Measurements from ENCODE around the gene NIM1K. TPM values are rescaled to one million over a fixed set of nuclear protein-coding genes. Genes with fewer than 3 reads are reported as not detected.

Gene NIM1K
- total and polyA plus RNA-seq, 2 donors (not counting 1 experiment from before 2014, with no cell fraction given): 0.13 to 0.32 TPM

DNA sequence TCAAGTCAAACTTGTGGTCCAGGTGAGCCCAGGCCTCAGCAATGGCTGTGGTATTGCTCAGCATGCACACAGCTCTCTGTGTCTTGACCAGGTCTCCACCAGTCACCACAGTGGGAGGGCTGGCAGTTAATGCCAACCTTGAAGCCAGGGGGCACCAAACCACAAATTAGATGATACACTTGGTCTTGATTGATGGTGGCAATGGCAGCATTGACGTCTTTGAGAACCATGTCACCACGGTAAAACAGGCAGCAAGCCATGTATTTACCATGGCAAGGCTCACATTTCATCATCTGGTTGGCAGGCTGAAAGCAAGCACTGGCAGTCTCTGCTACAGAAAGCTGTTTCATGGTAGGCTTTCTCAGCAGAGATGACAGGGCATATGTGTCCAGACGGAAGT is 40.0 kb downstream of the NIM1K start:
- CTCF ChIA-PET: interaction anchor here (0.8 kb wide), 1 partner anchor 253 kb away, joined by 3 read pairs; no protein-coding TSS in a partner anchor
- no peaks in the 10 kb centered on the region for H3K9me3 ChIP-seq (ENCODE audit: control extremely low read depth in 1 of 3, control insufficient read depth in 2 of 3, insufficient read depth in 1 of 3, low read length in 2 of 3)
- no peak overlapping the region for H3K4me3 ChIP-seq (ENCODE audit: control extremely low read depth in 1 of 5, extremely low read depth in 1 of 5, insufficient read depth in 1 of 5, low read depth in 2 of 5, low read length in 4 of 5)
- no peaks in the 10 kb centered on the region for H3K27me3 ChIP-seq (replicated peaks in 1 of 4; ENCODE audit: control extremely low read depth in 1 of 4, control insufficient read depth in 3 of 4, insufficient read depth in 4 of 4, low read length in 3 of 4)
- H3K4me1 Mint-ChIP-seq: no peaks in the 10 kb centered on the region
- TF ChIP-seq, protein P1, sequence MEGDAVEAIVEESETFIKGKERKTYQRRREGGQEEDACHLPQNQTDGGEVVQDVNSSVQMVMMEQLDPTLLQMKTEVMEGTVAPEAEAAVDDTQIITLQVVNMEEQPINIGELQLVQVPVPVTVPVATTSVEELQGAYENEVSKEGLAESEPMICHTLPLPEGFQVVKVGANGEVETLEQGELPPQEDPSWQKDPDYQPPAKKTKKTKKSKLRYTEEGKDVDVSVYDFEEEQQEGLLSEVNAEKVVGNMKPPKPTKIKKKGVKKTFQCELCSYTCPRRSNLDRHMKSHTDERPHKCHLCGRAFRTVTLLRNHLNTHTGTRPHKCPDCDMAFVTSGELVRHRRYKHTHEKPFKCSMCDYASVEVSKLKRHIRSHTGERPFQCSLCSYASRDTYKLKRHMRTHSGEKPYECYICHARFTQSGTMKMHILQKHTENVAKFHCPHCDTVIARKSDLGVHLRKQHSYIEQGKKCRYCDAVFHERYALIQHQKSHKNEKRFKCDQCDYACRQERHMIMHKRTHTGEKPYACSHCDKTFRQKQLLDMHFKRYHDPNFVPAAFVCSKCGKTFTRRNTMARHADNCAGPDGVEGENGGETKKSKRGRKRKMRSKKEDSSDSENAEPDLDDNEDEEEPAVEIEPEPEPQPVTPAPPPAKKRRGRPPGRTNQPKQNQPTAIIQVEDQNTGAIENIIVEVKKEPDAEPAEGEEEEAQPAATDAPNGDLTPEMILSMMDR (IDR thresholded peaks at IDR 0.05): no peak
- TF ChIP-seq EZH2 (IDR thresholded peaks at IDR 0.05; ENCODE audit: borderline replicate concordance, insufficient read depth, low read depth, low read length, poor library complexity, severe bottlenecking): no peak
- H3K27me3 Mint-ChIP-seq: no peaks in the 10 kb centered on the region
- no peaks in the 10 kb centered on the region for H3K36me3 ChIP-seq (replicated peaks in 1 of 2; ENCODE audit: control extremely low read depth in 1 of 2, control insufficient read depth in 1 of 2, extremely low read depth in 1 of 2, insufficient read depth in 2 of 2, low read length in 1 of 2)
- H3K9me3 Mint-ChIP-seq (ENCODE audit: insufficient read depth): no peaks in the 10 kb centered on the region
- no peak overlapping the region for H3K9ac ChIP-seq (ENCODE audit: low read length)
- no peaks in the 10 kb centered on the region for H3K4me1 ChIP-seq (ENCODE audit: control insufficient read depth in 2 of 2, insufficient read depth in 2 of 2, low read length in 2 of 2)
- no peaks in the 10 kb centered on the region for H4K20me1 ChIP-seq (ENCODE audit: control insufficient read depth, insufficient read depth, low read length, poor library complexity, severe bottlenecking)
- intact Hi-C loops (cut with micrococcal nuclease): no loop called here
- 60% methylated on average over 3 of the region's 3 CpGs for WGBS (ENCODE audit: insufficient coverage)
- H3K79me2 ChIP-seq (ENCODE audit: control insufficient read depth, insufficient read depth, low read length): no peaks in the 10 kb centered on the region
- DNase-seq (peak; percentile 9), ATAC-seq (ENCODE audit: low read depth) (no peak)
- H3K27ac Mint-ChIP-seq: no peak overlapping the region
- no peak overlapping the region for H2AFZ ChIP-seq (ENCODE audit: insufficient read depth, low read depth, low read length, poor library complexity, severe bottlenecking)
- H3K27ac ChIP-seq (ENCODE audit: low read length in 2 of 2): no peak overlapping the region
- POLR2A ChIA-PET: no interaction called here
- H3K4me2 ChIP-seq (replicated peaks; ENCODE audit: low read depth, low read length, poor library complexity, severe bottlenecking): no peak overlapping the region
- no peak overlapping the region for H3K4me3 Mint-ChIP-seq

DNA sequence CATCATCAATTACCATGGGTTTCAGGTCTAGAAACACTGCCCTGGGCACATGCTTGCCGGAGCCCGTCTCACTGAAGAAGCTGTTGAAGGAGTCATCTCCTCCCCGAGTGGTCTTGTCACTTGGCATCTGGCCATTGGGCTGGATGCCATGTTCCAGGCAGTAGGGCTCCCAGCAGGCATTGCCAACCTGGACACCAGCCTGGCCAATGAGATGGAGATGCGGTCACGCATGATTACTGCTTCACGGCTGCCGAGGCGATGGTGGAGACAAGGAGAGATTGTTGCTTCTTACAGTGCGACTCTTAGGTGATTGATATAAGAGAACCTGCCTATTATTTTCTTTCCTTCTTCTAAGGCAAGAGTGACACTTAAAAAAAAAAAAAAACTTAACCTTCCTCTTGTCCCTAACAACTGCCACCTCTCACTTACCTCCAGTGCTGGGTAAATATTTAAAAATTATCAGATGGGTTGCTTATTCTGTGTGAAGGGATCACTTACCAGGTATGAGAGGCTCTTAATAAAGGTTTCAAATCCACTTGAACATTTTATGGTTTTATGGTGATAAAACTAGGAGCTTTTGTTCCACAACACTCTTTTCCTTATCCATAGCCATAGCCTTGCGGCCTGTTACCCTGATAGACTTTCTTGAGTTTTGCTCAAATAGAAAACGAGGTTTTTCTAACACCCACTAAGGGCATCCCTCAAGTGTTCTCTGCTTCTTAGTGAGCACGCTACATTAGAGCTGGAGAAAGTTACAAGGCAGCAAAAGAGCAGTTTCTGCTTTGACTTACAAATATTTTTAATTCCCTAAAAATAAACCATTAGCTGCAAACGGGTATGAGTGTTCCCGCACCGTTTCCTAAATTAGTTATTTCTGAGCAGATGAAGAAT is 41.2 kb downstream of the NIM1K start:
- Histone ChIP-seq H3K9ac (ENCODE audit: low read length) (no peak overlapping the region), H2AFZ (ENCODE audit: insufficient read depth, low read depth, low read length, poor library complexity, severe bottlenecking) (no peak overlapping the region), H3K79me2 (ENCODE audit: control insufficient read depth, insufficient read depth, low read length) (no peaks in the 10 kb centered on the region), H3K4me1 (ENCODE audit: control insufficient read depth in 2 of 2, insufficient read depth in 2 of 2, low read length in 2 of 2) (no peaks in the 10 kb centered on the region), H4K20me1 (ENCODE audit: control insufficient read depth, insufficient read depth, low read length, poor library complexity, severe bottlenecking) (no peaks in the 10 kb centered on the region), H3K4me3 (ENCODE audit: control extremely low read depth in 1 of 5, extremely low read depth in 1 of 5, insufficient read depth in 1 of 5, low read depth in 2 of 5, low read length in 4 of 5) (no peak overlapping the region), H3K36me3 (replicated peaks in 1 of 2; ENCODE audit: control extremely low read depth in 1 of 2, control insufficient read depth in 1 of 2, extremely low read depth in 1 of 2, insufficient read depth in 2 of 2, low read length in 1 of 2) (no peaks in the 10 kb centered on the region), H3K27ac (ENCODE audit: low read length in 2 of 2) (no peak overlapping the region), H3K4me2 (replicated peaks; ENCODE audit: low read depth, low read length, poor library complexity, severe bottlenecking) (no peak overlapping the region), H3K27me3 (replicated peaks in 1 of 4; ENCODE audit: control extremely low read depth in 1 of 4, control insufficient read depth in 3 of 4, insufficient read depth in 4 of 4, low read length in 3 of 4) (no peaks in the 10 kb centered on the region), H3K9me3 (ENCODE audit: control extremely low read depth in 1 of 3, control insufficient read depth in 2 of 3, insufficient read depth in 1 of 3, low read length in 2 of 3) (no peaks in the 10 kb centered on the region)
- Mint-ChIP-seq H3K4me1 (no peaks in the 10 kb centered on the region), H3K27ac (no peak overlapping the region), H3K9me3 (ENCODE audit: insufficient read depth) (no peaks in the 10 kb centered on the region), H3K4me3 (no peak overlapping the region), H3K27me3 (no peaks in the 10 kb centered on the region)
- 90% methylated on average over 6 of the region's 15 CpGs for WGBS (ENCODE audit: insufficient coverage)
- CTCF ChIA-PET: interaction anchor here (1.3 kb wide), 2 partner anchors 54 to 157 kb away, joined by 3 to 7 read pairs; no protein-coding TSS in a partner anchor
- POLR2A ChIA-PET: no interaction called here
- TF ChIP-seq EZH2 (IDR thresholded peaks at IDR 0.05; ENCODE audit: borderline replicate concordance, insufficient read depth, low read depth, low read length, poor library complexity, severe bottlenecking): no peak
- TF ChIP-seq, protein P1 (IDR thresholded peaks at IDR 0.05): no peak
- DNase-seq (no peak), ATAC-seq (ENCODE audit: low read depth) (no peak)
- intact Hi-C loops (cut with micrococcal nuclease): no loop called here
